Gastrocnemius medialis (tissue), 4 donors: ENCODE results near the gene NFS1. TPM values are rescaled to one million over a fixed set of nuclear protein-coding genes. Genes with fewer than 3 reads are reported as not detected.
"Not testable (repeated sequence)": the region's sequence is repeated elsewhere in the genome, so short reads cannot be mapped to it uniquely, and the experiment has no call there.

ENCODE experiments used
- ATAC-seq, 2 donors: fragments of 150-250 bp; one replicate each; pipeline ENCODE4 v1.9.1; 2016
- DNase-seq, 2 donors: peaks; one replicate each; pipeline ENCODE4 v3.0.0-alpha.2; 2019
- H3K27ac ChIP-seq, 4 donors: fragments of 200-600 bp; sonication (generic); 1 replicate in 1 of 4; 2 replicates in 3 of 4; pipeline ENCODE4 v1.5.1; 2016 to 2018; ENCODE audit warnings: mild to moderate bottlenecking in 2 of 4, moderate library complexity in 1 of 4
- H3K27me3 ChIP-seq, 3 donors: fragments of 200-600 bp; sonication (generic) in 2 of 3; 1 replicate in 1 of 3; 2 replicates in 2 of 3; pipeline versions ENCODE4 v1.5.1 to v1.6.0; 2016 to 2019; ENCODE audit warnings: mild to moderate bottlenecking in 1 of 3, moderate library complexity in 1 of 3
- H3K36me3 ChIP-seq, 2 donors: fragments of 200-600 bp; sonication (generic) in 1 of 2; one replicate each; pipeline ENCODE4 v1.5.1; 2017 to 2018
- H3K4me1 ChIP-seq, 2 donors: fragments of 200-600 bp; sonication (generic) in 1 of 2; one replicate each; pipeline ENCODE4 v1.5.1; 2016 to 2017; ENCODE audit warnings: mild to moderate bottlenecking in 2 of 2
- H3K4me3 ChIP-seq, 4 donors: fragments of 200-600 bp; sonication (generic) in 3 of 4; 1 replicate in 1 of 4; 2 replicates in 3 of 4; pipeline ENCODE4 v1.5.1; 2016 to 2019; ENCODE audit warnings: mild to moderate bottlenecking in 2 of 4
- H3K9me3 ChIP-seq, 3 donors: fragments of 200-600 bp; sonication (generic) in 2 of 3; 1 replicate in 1 of 3; 2 replicates in 2 of 3; pipeline ENCODE4 v1.5.1; 2016 to 2019
- CTCF ChIP-seq, 5 experiments: fragments of 450-650 bp in 3 of 5; fragments of 200-600 bp in 2 of 5; sonication (generic) in 2 of 5; IDR thresholded peaks in 4 of 5; conservative IDR thresholded peaks in 1 of 5; 1 replicate in 4 of 5; 2 replicates in 1 of 5; pipeline ENCODE4 v1.5.1; 2016 to 2019; ENCODE audit warnings: antibody characterized with exemption in 5 of 5, mild to moderate bottlenecking in 3 of 5, moderate library complexity in 3 of 5
- POLR2A ChIP-seq, 2 donors: fragments of 450-650 bp; IDR thresholded peaks; one replicate each; pipeline ENCODE4 v1.6.1; 2017; ENCODE audit warnings: antibody characterized with exemption in 2 of 2, mild to moderate bottlenecking in 2 of 2, moderate library complexity in 2 of 2
- in situ Hi-C, 4 donors: fragments of 200-750 bp; cut with MboI; loops; one replicate each; pipeline versions ENCODE4 v1.15.0 to v1.8.0; 2017; ENCODE audit warnings: low sequenced_read_pairs in 4 of 4
- intact Hi-C: fragments of 100-400 bp; cut with DNase I; formaldehyde crosslinking; loops from one replicate; pipeline ENCODE4 v1.15.1; 2023; ENCODE audit warnings: low total_unique reads
- total RNA-seq, 4 donors: library from RNA; depleted of rRNA; stranded (reverse); fragments of >200 nt; gene quantifications; one replicate each; pipeline versions ENCODE4 v1.1.0 to v1.2.3, GENCODE V29; 2016

Gene NFS1
- total RNA-seq, 4 donors from 2014 or later: 31.5 to 85.8 (median 37.2) TPM

GRCh38 chr20:35708502-35708901, 9.3 kb upstream of the NFS1 start:
- peaks cover 21 to 36% of the 10 kb centered on the region in 2 donors for H3K4me1 ChIP-seq
- intact Hi-C loops: no loop called here
- H3K4me3 ChIP-seq: no peak overlapping the region
- DNase-seq: no peak
- no peak overlapping the region for H3K27ac ChIP-seq
- in situ Hi-C loops: loop anchor here in 1 of 4 donors (25.0 kb wide), 1 partner anchor 179 kb away; no protein-coding TSS in a partner anchor
- no peaks in the 10 kb centered on the region for H3K27me3 ChIP-seq
- no peaks in the 10 kb centered on the region for H3K9me3 ChIP-seq
- H3K36me3 ChIP-seq: peaks cover 3 to 95% of the 10 kb centered on the region in 2 donors
- ATAC-seq: no peak
- TF ChIP-seq CTCF (IDR thresholded peaks at IDR 0.05 in 4 of 5, conservative IDR thresholded peaks at IDR 0.05 in 1 of 5) (no peak), POLR2A (IDR thresholded peaks at IDR 0.05) (no peak)

- ATAC-seq, intact Hi-C loops, H3K27me3 ChIP-seq, H3K4me3 ChIP-seq, DNase-seq, H3K27ac ChIP-seq, H3K9me3 ChIP-seq: not testable (repeated sequence)
- Histone ChIP-seq H3K4me1 (peaks cover 22 to 44% of the 10 kb centered on the region in 2 donors), H3K36me3 (peaks cover 3 to 97% of the 10 kb centered on the region in 2 donors)
- in situ Hi-C loops: loop anchor here in 1 of 4 donors (25.0 kb wide), 1 partner anchor 180 kb away; no protein-coding TSS in a partner anchor
Measured at GRCh38 chr20:35706591-35707529, 7.7 kb upstream of the NFS1 start.

GRCh38 chr20:35705894-35706293, 6.7 kb upstream of the NFS1 start:
- in situ Hi-C loops: loop anchor here in 1 of 4 donors (25.0 kb wide), 1 partner anchor 181 kb away; no protein-coding TSS in a partner anchor
- H3K27me3 ChIP-seq, H3K9me3 ChIP-seq, DNase-seq, H3K4me3 ChIP-seq, ATAC-seq, intact Hi-C loops: not testable (repeated sequence)
- Histone ChIP-seq H3K36me3 (peaks cover 0 to 91% of the 10 kb centered on the region in 2 donors), H3K4me1 (peaks cover 14 to 39% of the 10 kb centered on the region in 2 donors), H3K27ac (peak overlapping the region in 1 of 4 donors; percentile 16)

- intact Hi-C loops: no loop called here
- DNase-seq: no peak
- in situ Hi-C loops: loop anchor here in 1 of 4 donors (25.0 kb wide), 1 partner anchor 183 kb away; no protein-coding TSS in a partner anchor
- TF ChIP-seq POLR2A (IDR thresholded peaks at IDR 0.05): no peak
- TF ChIP-seq CTCF (IDR thresholded peaks at IDR 0.05 in 4 of 5, conservative IDR thresholded peaks at IDR 0.05 in 1 of 5): no peak
- Histone ChIP-seq H3K27ac (peak overlapping the region in 2 of 4 donors; percentile 13 to 16), H3K9me3 (no peaks in the 10 kb centered on the region), H3K4me3 (no peak overlapping the region), H3K4me1 (peaks cover 13 to 39% of the 10 kb centered on the region in 2 donors), H3K36me3 (peaks cover 0 to 79% of the 10 kb centered on the region in 2 donors), H3K27me3 (no peaks in the 10 kb centered on the region)
- no peak for ATAC-seq
Measured at GRCh38 chr20:35704514-35705261, 5.5 kb upstream of the NFS1 start.

- no peaks in the 10 kb centered on the region for H3K9me3 ChIP-seq
- intact Hi-C loops (no loop called here), in situ Hi-C loops (loop anchor here in 1 of 4 donors (25.0 kb wide), 1 partner anchor 184 kb away; no protein-coding TSS in a partner anchor)
- TF ChIP-seq POLR2A (IDR thresholded peaks at IDR 0.05) (no peak), CTCF (IDR thresholded peaks at IDR 0.05 in 4 of 5, conservative IDR thresholded peaks at IDR 0.05 in 1 of 5) (no peak)
- H3K36me3 ChIP-seq: peaks cover 0 to 63% of the 10 kb centered on the region in 2 donors
- no peak overlapping the region for H3K4me3 ChIP-seq
- H3K4me1 ChIP-seq: peaks cover 20 to 39% of the 10 kb centered on the region in 2 donors
- H3K27ac ChIP-seq: peak overlapping the region in 3 of 4 donors; percentile 9 to 97 (median 94)
- no peaks in the 10 kb centered on the region for H3K27me3 ChIP-seq
- DNase-seq: no peak
- no peak for ATAC-seq
Measured at GRCh38 chr20:35702824-35703695, 3.9 kb upstream of the NFS1 start.
